SK-N-DZ (cell line): Measurements from ENCODE around the gene JCAD.
"Not testable (repeated sequence)": the region's sequence is repeated elsewhere in the genome, so short reads cannot be mapped to it uniquely, and the experiment has no call there.

ENCODE experiments used
- DNase-seq: peaks from one replicate; pipeline ENCODE4 v3.0.0-alpha.2; 2015; ENCODE audit warnings: low spot score

JCAD gene

GRCh38 chr10:30028006-30028737, 31.2 kb downstream of the JCAD start:
- DNase-seq = no peak

- DNase-seq = no peak
These were observed 32.1 kb downstream of the JCAD start for GRCh38 chr10:30027057-30028005.

DNA sequence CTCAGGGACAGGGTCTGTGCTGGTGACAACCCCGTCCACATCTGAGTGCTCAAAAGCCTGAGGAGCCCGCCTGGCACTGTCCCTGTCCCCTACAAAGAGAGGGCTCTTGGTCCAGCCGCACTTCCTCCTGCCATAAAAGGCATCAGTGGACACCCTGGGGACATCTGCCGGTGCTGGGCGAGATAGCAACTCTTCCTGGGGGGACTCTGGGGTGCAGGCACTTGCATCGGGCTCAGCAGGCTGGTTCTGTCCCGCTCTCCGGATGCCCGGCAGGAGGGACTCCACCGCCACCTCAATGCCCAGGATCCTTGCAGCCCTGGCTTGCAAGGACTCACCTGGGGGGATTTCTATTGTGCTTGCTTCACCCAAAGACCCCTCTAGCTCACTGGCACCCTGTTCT, 32.8 kb downstream of the JCAD start:
- DNase-seq = no peak

- DNase-seq = no peak
These were observed 33.3 kb downstream of the JCAD start for GRCh38 chr10:30026080-30026479.

DNA sequence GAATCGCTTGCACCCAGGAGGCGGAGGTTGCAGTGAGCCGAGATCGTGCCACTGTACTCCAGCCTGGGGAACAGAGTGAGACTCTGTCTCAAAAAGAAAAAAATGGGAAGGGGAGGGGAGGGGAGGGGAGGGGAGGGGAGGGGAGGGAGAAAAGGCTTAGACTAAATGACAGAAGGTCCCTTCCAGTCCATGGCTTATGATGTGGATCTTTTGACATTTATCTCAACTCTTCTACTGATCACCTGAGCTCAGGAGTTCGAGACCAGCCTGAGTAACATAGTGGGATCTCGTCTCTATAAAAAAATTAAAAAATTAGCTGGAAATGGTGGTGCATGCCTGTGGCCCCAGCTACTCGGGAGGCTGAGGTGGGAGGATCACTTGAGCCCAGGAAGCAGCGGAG, 34.0 kb downstream of the JCAD start:
- DNase-seq = not testable (repeated sequence)

DNA sequence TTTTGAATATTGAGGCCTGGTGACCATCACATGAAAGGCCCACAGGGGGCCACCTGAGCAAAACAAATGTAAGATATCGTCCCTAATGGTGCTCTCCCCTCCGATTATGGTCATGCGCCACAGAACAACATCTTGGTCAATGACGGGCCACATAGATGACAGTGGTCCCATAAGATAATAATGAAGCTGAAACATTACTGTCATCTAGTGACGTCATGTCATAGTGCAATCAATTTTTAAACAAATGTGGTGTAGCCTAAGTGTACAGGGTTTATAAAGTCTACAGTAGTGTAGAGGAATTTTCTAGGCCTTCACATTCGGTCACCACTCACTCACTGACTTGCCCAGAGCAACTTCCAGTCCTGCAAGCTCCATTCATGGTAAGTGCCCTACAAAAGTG, 36.8 kb downstream of the JCAD start:
- DNase-seq = no peak

- DNase-seq = no peak
These were observed 39.9 kb downstream of the JCAD start for GRCh38 chr10:30019468-30019867.

- no peak for DNase-seq
These were observed 40.9 kb downstream of the JCAD start for GRCh38 chr10:30018496-30018895.

DNA sequence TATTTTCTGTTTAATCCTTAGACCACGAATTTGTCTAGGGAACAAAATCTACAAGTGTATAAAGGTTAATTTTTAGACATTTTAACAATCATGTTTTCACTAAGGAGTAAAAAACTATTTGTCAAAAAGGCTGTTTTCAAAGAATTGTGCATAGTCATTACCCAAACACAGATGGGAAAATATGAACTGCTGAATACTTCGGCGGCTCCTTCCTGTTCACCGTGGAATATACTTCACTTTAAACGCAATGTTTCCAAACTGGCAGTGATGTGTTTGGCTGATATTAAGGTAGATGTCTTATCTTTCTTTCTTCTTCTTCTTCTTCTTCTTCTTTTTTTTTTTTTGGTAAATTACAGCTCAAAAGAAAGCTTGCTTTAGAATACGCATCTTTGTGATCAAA, 41.4 kb downstream of the JCAD start:
- no peak for DNase-seq

- DNase-seq = no peak
These were observed 41.8 kb downstream of the JCAD start for GRCh38 chr10:30017556-30017955.

GRCh38 chr10:30014511-30014910, 44.9 kb downstream of the JCAD start:
- no peak for DNase-seq

- no peak for DNase-seq
These were observed 45.6 kb downstream of the JCAD start for GRCh38 chr10:30013757-30014156.

DNA sequence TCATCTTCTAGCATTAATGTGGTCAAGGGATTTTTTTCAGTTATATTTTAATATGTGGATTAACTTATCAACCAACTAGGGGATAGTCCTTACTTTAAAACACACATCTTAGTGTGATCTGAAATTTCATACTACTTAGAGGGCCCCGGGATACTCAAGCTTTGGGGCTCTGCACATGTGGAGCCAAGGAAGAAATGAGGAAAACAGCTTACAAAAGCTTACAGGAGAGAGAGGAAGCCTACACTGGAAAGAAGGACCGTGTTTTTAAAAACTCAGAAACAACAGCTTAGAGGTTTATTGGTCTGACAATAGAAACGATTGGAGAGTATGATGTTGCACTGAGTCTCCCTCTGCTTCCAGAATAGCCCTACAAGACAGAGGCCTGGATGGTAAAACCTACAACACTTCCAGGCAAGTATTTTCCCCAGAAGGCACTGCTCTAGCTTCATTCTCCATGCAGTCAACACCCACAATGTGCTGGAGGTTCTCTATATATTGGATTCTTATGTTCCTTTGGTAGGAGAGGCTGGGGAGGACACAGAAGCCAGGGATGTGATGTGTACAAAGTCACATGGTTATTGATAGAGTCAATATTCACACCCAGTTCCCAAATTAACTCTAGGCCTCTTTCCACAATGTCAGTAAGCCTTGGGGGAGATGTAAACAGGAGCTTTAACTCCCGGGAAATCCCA, 47.3 kb downstream of the JCAD start:
- DNase-seq = no peak

- no peak for DNase-seq
These were observed 48.0 kb downstream of the JCAD start for GRCh38 chr10:30011396-30011795.

DNA sequence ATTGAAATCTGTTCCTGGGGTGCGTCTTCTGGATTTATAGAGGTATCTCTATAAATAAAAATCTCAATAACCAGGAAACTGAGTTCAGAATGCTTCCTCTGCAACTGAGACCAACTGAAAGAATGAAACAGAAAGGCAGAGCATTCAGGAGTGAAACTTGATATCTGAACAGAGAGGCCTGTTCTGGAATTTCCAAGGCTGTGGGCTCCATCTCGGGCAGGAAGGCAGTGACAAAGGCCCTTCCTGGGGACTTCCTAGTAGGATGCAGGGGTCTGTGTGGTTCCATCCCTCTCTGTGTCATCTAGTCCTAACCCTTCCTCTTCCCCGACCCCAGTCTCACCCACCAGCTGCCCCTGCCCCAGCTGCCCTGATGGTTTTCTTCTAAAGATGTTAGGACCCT, 52.0 kb downstream of the JCAD start:
- no peak for DNase-seq

DNA sequence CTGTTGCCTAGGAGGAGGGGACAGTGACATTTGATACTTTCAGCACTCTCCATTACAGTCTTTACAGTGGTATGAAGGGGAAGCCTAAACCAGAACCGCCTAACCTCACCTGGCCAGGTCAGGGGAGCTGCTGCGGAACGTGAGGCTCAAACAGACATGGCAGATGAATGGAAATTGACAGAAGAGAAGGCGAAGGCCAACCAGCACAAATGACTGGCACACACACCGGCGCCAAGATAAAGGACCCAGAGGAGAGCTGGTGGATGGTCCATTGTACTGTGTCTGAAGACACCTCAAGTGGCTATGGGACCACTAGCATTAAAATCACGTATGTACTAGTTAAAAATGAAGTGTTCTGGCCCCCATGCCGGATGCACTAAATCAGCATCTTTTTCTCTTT, 53.0 kb downstream of the JCAD start:
- no peak for DNase-seq

- not testable (repeated sequence) for DNase-seq
These were observed 54.3 kb downstream of the JCAD start for GRCh38 chr10:30005116-30005515.

GRCh38 chr10:30002426-30003266, 56.7 kb downstream of the JCAD start:
- peak; percentile 46 for DNase-seq

- no peak for DNase-seq
These were observed 58.4 kb downstream of the JCAD start for GRCh38 chr10:30000802-30001571.

- DNase-seq = peak; percentile 47
These were observed 61.1 kb downstream of the JCAD start for GRCh38 chr10:29998142-29998808.
